PC-3 (cell line): ENCODE data around the gene UBE2D4. TPM values are rescaled to one million over a fixed set of nuclear protein-coding genes. Genes with fewer than 3 reads are reported as not detected.

Experiments used
- ATAC-seq: fragments of 200-7000 bp; cut with Tn5 transposase; 2 replicates; pipeline ENCODE4 v1.9.1; 2020; ENCODE audit warnings: mild to moderate bottlenecking, moderate library complexity
- BruUV-seq: library from RNA; stranded (reverse); fragments of 400-500 nt; replicated peaks from 2 replicates; lab custom pipeline; 2021; lab: Mats Ljungman, UMichigan
- CTCF ChIA-PET: fragments of 300-600 bp; sonication (Branson Sonifier 250); formaldehyde crosslinking; loops from one replicate; lab custom pipeline; 2022; ENCODE audit warnings: antibody characterized with exemption; lab: Charles Lee
- POLR2A ChIA-PET: fragments of 300-600 bp; sonication (Branson Sonifier 250); formaldehyde crosslinking; loops from one replicate; lab custom pipeline; 2022; ENCODE audit warnings: antibody characterized with exemption; ENCODE audit not compliant: unreplicated experiment; lab: Charles Lee
- DNase-seq: peaks from one replicate; pipeline ENCODE4 v3.0.0-alpha.2; 2015
- H2AFZ ChIP-seq: fragments of 300-600 bp; sonication (generic); 2 replicates; pipeline ENCODE4 v1.6.0; 2016; ENCODE audit warnings: antibody characterized with exemption, low read length
- H3F3A ChIP-seq: fragments of 300-600 bp; sonication (generic); one replicate; pipeline ENCODE4 v1.6.0; 2017; ENCODE audit warnings: antibody characterized with exemption, low read length, control low read depth, mild to moderate bottlenecking; ENCODE audit not compliant: unreplicated experiment
- H3K27ac ChIP-seq: fragments of 300-600 bp; sonication (generic); 2 replicates; pipeline ENCODE4 v1.5.1; 2016; ENCODE audit warnings: mild to moderate bottlenecking, low read length
- H3K27me3 ChIP-seq: fragments of 300-600 bp; sonication (generic); 2 replicates; pipeline ENCODE4 v1.6.1; 2016; ENCODE audit warnings: low read length, mixed read lengths
- H3K36me3 ChIP-seq: fragments of 300-600 bp; sonication (generic); 2 replicates; pipeline ENCODE4 v1.6.1; 2016; ENCODE audit warnings: low read depth, mixed run types, low read length, mixed read lengths
- H3K4me1 ChIP-seq: fragments of 300-600 bp; sonication (generic); 2 replicates; pipeline ENCODE4 v1.5.1; 2016; ENCODE audit warnings: low read length; ENCODE audit not compliant: insufficient read depth
- H3K4me2 ChIP-seq: fragments of 300-600 bp; sonication (generic); 2 replicates; pipeline ENCODE4 v1.6.0; 2016; ENCODE audit warnings: low read length
- H3K4me3 ChIP-seq: fragments of 300-600 bp; sonication (generic); 2 replicates; pipeline ENCODE4 v1.5.1; 2016; ENCODE audit warnings: mild to moderate bottlenecking, low read length, mixed read lengths
- H3K79me2 ChIP-seq: fragments of 300-600 bp; sonication (generic); 2 replicates; pipeline ENCODE4 v1.6.1; 2017; ENCODE audit warnings: low read length, mixed read lengths
- H3K9ac ChIP-seq: fragments of 300-600 bp; sonication (generic); 2 replicates; pipeline ENCODE4 v1.6.0; 2016; ENCODE audit warnings: mild to moderate bottlenecking, low read length
- H3K9me2 ChIP-seq: fragments of 300-600 bp; sonication (generic); replicated peaks from 2 replicates; pipeline ENCODE4 v1.6.1; 2016; ENCODE audit warnings: mixed run types, low read length, mixed read lengths
- H3K9me3 ChIP-seq: fragments of 300-600 bp; sonication (generic); 2 replicates; pipeline ENCODE4 v1.6.1; 2016; ENCODE audit warnings: low read length, mixed read lengths
- H4K20me1 ChIP-seq: fragments of 300-600 bp; sonication (generic); 2 replicates; pipeline ENCODE4 v1.6.1; 2016; ENCODE audit warnings: low read length, mixed read lengths
- EZH2 ChIP-seq: fragments of 300-600 bp; sonication (generic); IDR thresholded peaks from one replicate; pipeline ENCODE4 v1.6.1; 2017; ENCODE audit warnings: antibody characterized with exemption, mild to moderate bottlenecking, low read length; ENCODE audit not compliant: unreplicated experiment
- EZH2phosphoT487 ChIP-seq: fragments of 300-600 bp; sonication (generic); IDR thresholded peaks from 2 replicates; pipeline ENCODE4 v1.6.1; 2018; ENCODE audit warnings: mild to moderate bottlenecking, antibody characterized with exemption, low read length, borderline replicate concordance
- intact Hi-C: fragments of 100-400 bp; cut with micrococcal nuclease; formaldehyde crosslinking; loops from 2 replicates; pipeline ENCODE4 v1.9.0; 2023
- total RNA-seq: library from RNA; depleted of rRNA; stranded (reverse); fragments of >200 nt; gene quantifications from 2 replicates; pipeline ENCODE4 v1.2.3, GENCODE V29; 2014
- TF ChIP-seq, protein P1 (sequence below): fragments of 300-600 bp; sonication (generic); conservative IDR thresholded peaks from 2 replicates; pipeline ENCODE4 v1.5.1; 2017; ENCODE audit warnings: antibody characterized with exemption, low read depth, mild to moderate bottlenecking, low read length

Gene UBE2D4
- total RNA-seq, 1 experiment from 2014 or later: 11.8 TPM

DNA sequence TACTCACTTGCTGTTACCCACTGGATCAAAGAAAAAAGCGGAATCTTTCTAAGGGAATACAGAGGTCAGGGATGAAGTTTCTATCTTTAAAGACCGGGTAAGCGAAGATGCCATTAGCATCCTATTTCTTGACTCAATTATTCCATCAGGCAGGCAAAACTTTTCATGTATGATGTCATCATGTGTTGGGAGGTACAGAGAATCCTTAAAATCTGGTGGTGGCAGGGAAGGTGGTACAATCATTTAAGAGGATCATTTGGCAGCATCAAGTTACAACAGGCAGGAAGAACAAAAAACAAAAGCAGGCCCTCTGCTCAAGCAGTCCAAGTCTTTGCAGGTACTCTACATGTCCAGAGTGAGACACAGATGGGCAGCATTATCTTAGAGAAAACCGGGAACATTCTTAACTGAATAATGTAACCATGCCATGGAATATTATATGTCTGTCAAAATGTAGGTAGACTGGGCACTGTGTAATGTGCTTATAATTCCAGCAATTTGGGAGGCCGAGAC, 23.6 kb upstream of the UBE2D4 start:
- Histone ChIP-seq H2AFZ (no peak overlapping the region), H3F3A (no peaks in the 10 kb centered on the region), H3K9ac (no peak overlapping the region), H3K4me1 (peaks cover 26% of the 10 kb centered on the region), H3K27me3 (no peaks in the 10 kb centered on the region), H3K9me3 (no peaks in the 10 kb centered on the region), H3K9me2 (no peaks in the 10 kb centered on the region), H3K4me2 (no peak overlapping the region), H3K4me3 (no peak overlapping the region), H3K36me3 (no peaks in the 10 kb centered on the region), H3K27ac (no peak overlapping the region), H3K79me2 (peaks cover 79% of the 10 kb centered on the region), H4K20me1 (peaks cover 12% of the 10 kb centered on the region; the same call in 1 of the 2 replicates)
- intact Hi-C loops: no loop called here
- no TSS peak for BruUV-seq
- DNase-seq (no peak), ATAC-seq (no peak)
- TF ChIP-seq EZH2phosphoT487: no peak
- no peak for TF ChIP-seq EZH2
- TF ChIP-seq, protein P1, sequence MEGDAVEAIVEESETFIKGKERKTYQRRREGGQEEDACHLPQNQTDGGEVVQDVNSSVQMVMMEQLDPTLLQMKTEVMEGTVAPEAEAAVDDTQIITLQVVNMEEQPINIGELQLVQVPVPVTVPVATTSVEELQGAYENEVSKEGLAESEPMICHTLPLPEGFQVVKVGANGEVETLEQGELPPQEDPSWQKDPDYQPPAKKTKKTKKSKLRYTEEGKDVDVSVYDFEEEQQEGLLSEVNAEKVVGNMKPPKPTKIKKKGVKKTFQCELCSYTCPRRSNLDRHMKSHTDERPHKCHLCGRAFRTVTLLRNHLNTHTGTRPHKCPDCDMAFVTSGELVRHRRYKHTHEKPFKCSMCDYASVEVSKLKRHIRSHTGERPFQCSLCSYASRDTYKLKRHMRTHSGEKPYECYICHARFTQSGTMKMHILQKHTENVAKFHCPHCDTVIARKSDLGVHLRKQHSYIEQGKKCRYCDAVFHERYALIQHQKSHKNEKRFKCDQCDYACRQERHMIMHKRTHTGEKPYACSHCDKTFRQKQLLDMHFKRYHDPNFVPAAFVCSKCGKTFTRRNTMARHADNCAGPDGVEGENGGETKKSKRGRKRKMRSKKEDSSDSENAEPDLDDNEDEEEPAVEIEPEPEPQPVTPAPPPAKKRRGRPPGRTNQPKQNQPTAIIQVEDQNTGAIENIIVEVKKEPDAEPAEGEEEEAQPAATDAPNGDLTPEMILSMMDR: no peak
- CTCF ChIA-PET: no interaction called here
- POLR2A ChIA-PET: no interaction called here

DNA sequence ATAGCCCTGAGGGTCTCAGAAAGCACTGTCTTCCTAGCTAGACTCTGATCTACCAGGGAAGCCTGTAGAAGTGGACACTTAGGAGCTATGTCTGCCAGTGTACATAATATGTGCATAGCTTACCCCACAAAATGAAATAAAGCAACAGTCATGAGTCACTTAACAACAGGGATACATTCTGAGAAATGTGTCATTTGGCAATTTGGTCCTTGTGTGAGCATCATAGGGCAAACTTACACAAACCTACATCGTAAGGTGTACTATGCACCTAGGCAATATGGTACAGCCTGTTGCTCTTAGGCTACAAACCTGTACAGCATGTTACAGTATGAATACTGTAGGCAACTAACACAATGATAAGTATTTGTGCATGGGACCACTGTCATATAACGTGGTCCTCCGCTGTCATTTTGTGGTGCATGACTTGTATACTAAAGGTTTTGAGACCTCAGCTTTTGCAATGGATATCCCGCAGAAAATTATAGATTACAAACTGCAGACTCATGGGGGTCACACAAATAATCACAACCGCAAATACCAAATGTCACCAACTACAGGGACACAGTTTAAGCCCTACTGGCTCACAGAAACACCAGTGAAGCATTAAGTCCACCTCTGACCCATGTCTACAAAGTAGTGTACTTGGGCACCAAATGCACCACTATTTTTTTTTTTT, 21.6 kb upstream of the UBE2D4 start:
- Histone ChIP-seq H3K4me2 (peak overlapping the region; percentile 91), H4K20me1 (peaks cover 12% of the 10 kb centered on the region; the same call in 1 of the 2 replicates), H3K36me3 (no peaks in the 10 kb centered on the region), H3K9ac (peak overlapping the region; percentile 87; the same call in 1 of the 2 replicates), H3K27ac (peak overlapping the region; percentile 50), H2AFZ (no peak overlapping the region), H3F3A (no peaks in the 10 kb centered on the region), H3K4me1 (peaks cover 26% of the 10 kb centered on the region), H3K4me3 (peak overlapping the region; percentile 76), H3K9me2 (no peaks in the 10 kb centered on the region), H3K27me3 (no peaks in the 10 kb centered on the region), H3K79me2 (peaks cover 64% of the 10 kb centered on the region), H3K9me3 (no peaks in the 10 kb centered on the region)
- CTCF ChIA-PET: interaction anchor here (0.6 to 1.1 kb wide), 3 partner anchors 35 to 50 kb away, joined by 3 read pairs; partner anchors contain the start of gene MRPS24
- POLR2A ChIA-PET: interaction anchor here (0.6 kb wide), 2 partner anchors 35 to 322 kb away, joined by 3 to 10 read pairs; partner anchors contain the start of genes MRPS24 and STK17A
- peak; percentile 45 for ATAC-seq
- intact Hi-C loops: loop anchor here (2.0 kb wide), 1 partner anchor 32 kb away; no protein-coding TSS in a partner anchor
- TF ChIP-seq EZH2phosphoT487 (no peak), EZH2 (no peak)
- TF ChIP-seq, protein P1: no peak
- peak; percentile 67 for DNase-seq
- TSS peak; percentile 24 for BruUV-seq
